MM.1S (cell line): ENCODE results near the gene MZB1.

ENCODE experiments used
- EZH2 ChIP-seq: fragments of 300-600 bp; sonication (generic); optimal IDR thresholded peaks from 2 replicates; pipeline ENCODE3; 2017; ENCODE audit warnings: low read depth, mild to moderate bottlenecking, antibody characterized with exemption, low read length, mixed read lengths
- EZH2phosphoT487 ChIP-seq: fragments of 300-600 bp; sonication (generic); IDR thresholded peaks from 2 replicates; pipeline ENCODE4 v1.6.1; 2018; ENCODE audit warnings: antibody characterized with exemption, low read length
- TF ChIP-seq, protein P1 (sequence below): fragments of 300-600 bp; sonication (generic); IDR thresholded peaks from 2 replicates; pipeline ENCODE4 v1.5.1; 2016; ENCODE audit warnings: antibody characterized with exemption, low read length, mixed read lengths

DNA sequence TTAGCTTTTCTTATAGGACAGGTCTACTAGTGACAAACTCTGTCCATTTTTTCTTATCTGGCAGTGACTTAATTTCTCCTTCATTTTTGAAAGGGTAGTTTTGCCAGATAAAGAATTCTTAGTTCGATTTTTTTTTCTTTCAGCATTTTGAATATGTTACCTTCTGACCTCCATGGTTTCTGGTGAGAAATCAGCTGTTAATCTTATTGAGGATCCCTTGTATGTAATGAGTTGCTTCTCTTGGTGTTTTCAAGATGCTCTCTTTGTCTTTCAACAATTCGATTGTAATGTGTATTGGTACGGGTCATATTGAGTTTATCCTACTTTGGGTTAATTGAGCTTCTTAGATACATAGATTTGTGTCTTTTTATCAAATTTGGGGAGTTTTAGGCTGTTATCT lies 35.5 kb downstream of the MZB1 start:
- TF ChIP-seq, protein P1, sequence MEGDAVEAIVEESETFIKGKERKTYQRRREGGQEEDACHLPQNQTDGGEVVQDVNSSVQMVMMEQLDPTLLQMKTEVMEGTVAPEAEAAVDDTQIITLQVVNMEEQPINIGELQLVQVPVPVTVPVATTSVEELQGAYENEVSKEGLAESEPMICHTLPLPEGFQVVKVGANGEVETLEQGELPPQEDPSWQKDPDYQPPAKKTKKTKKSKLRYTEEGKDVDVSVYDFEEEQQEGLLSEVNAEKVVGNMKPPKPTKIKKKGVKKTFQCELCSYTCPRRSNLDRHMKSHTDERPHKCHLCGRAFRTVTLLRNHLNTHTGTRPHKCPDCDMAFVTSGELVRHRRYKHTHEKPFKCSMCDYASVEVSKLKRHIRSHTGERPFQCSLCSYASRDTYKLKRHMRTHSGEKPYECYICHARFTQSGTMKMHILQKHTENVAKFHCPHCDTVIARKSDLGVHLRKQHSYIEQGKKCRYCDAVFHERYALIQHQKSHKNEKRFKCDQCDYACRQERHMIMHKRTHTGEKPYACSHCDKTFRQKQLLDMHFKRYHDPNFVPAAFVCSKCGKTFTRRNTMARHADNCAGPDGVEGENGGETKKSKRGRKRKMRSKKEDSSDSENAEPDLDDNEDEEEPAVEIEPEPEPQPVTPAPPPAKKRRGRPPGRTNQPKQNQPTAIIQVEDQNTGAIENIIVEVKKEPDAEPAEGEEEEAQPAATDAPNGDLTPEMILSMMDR = no peak
- TF ChIP-seq EZH2 (no peak), EZH2phosphoT487 (no peak)
